CD14-positive monocyte (primary cell): ENCODE data around the gene FNDC1. TPM values are rescaled to one million over a fixed set of nuclear protein-coding genes. Genes with fewer than 3 reads are reported as not detected.

Experiments used
- DNase-seq, 3 donors: peaks; one replicate each; pipeline ENCODE4 v3.0.0-alpha.2; 2011 to 2022
- H2AFZ ChIP-seq: 2 replicates; pipeline ENCODE4 v1.6.0; 2012; ENCODE audit warnings: mild to moderate bottlenecking, low read depth, low read length, inconsistent platforms; ENCODE audit not compliant: insufficient read depth, poor library complexity, severe bottlenecking
- H3K27ac ChIP-seq, 2 donors: 1 replicate in 1 of 2; 2 replicates in 1 of 2; pipeline ENCODE4 v1.5.1; 2012 to 2013; ENCODE audit warnings: low read length in 2 of 2, control low read depth in 1 of 2, inconsistent platforms in 1 of 2, low read depth in 1 of 2, mild to moderate bottlenecking in 1 of 2
- H3K27me3 ChIP-seq, 2 donors: one replicate each; pipeline versions ENCODE4 v1.6.0 to v1.6.1; 2011 to 2013; ENCODE audit warnings: low read length in 2 of 2; ENCODE audit not compliant: control insufficient read depth in 2 of 2, insufficient read depth in 2 of 2
- H3K36me3 ChIP-seq, 2 donors: replicated peaks in 1 of 2; 1 replicate in 1 of 2; 2 replicates in 1 of 2; pipeline versions ENCODE4 v1.5.1 to v1.6.1; 2012 to 2013; ENCODE audit warnings: low read length in 2 of 2, control low read depth in 1 of 2, inconsistent platforms in 1 of 2, mild to moderate bottlenecking in 1 of 2; ENCODE audit not compliant: insufficient read depth in 2 of 2, control insufficient read depth in 1 of 2
- H3K4me1 ChIP-seq, 2 donors: 1 replicate in 1 of 2; 2 replicates in 1 of 2; pipeline versions ENCODE4 v1.5.1 to v1.6.1; 2012 to 2013; ENCODE audit warnings: low read length in 2 of 2, control low read depth in 1 of 2, inconsistent platforms in 1 of 2, mild to moderate bottlenecking in 1 of 2, moderate library complexity in 1 of 2; ENCODE audit not compliant: insufficient read depth in 2 of 2, control insufficient read depth in 1 of 2
- H3K4me2 ChIP-seq: replicated peaks from 2 replicates; pipeline ENCODE3; 2012; ENCODE audit warnings: low read length, moderate library complexity, mild to moderate bottlenecking; ENCODE audit not compliant: poor library complexity, severe bottlenecking; ENCODE audit errors: extremely low read depth
- H3K4me3 ChIP-seq, 3 experiments: fragments of 200-600 bp in 1 of 3; sonication (generic) in 1 of 3; replicated peaks in 1 of 3; 1 replicate in 2 of 3; 2 replicates in 1 of 3; pipeline ENCODE4 v1.5.1; 2011 to 2013; ENCODE audit warnings: low read length in 3 of 3, mild to moderate bottlenecking in 3 of 3, control low read depth in 2 of 3, low read depth in 2 of 3, inconsistent platforms in 1 of 3, moderate library complexity in 1 of 3
- H3K79me2 ChIP-seq: 2 replicates; pipeline ENCODE4 v1.6.0; 2012; ENCODE audit warnings: mild to moderate bottlenecking, control low read depth, inconsistent platforms, low read length, moderate library complexity; ENCODE audit not compliant: insufficient read depth
- H3K9ac ChIP-seq: 2 replicates; pipeline ENCODE4 v1.6.0; 2017; ENCODE audit warnings: low read length, mild to moderate bottlenecking; ENCODE audit not compliant: insufficient read depth, poor library complexity, severe bottlenecking
- H3K9me3 ChIP-seq, 2 donors: replicated peaks in 1 of 2; 1 replicate in 1 of 2; 2 replicates in 1 of 2; pipeline versions ENCODE4 v1.5.1 to v1.6.1; 2012 to 2013; ENCODE audit warnings: low read length in 2 of 2, control low read depth in 1 of 2; ENCODE audit not compliant: control insufficient read depth in 1 of 2, insufficient read depth in 1 of 2
- H4K20me1 ChIP-seq: 2 replicates; pipeline ENCODE4 v1.6.0; 2012; ENCODE audit warnings: mild to moderate bottlenecking, low read length, control low read depth, moderate library complexity; ENCODE audit not compliant: insufficient read depth
- H3K27ac Mint-ChIP-seq, 7 donors: one replicate each; pipeline ENCODE4 v1.8.0; 2020; ENCODE audit warnings: mild to moderate bottlenecking in 7 of 7, mixed read lengths in 7 of 7, moderate library complexity in 6 of 7, inconsistent platforms in 2 of 7
- H3K27me3 Mint-ChIP-seq, 3 donors: one replicate each; pipeline ENCODE4 v1.8.0; 2021 to 2022; ENCODE audit warnings: low read depth in 3 of 3, mild to moderate bottlenecking in 3 of 3, mixed read lengths in 3 of 3, moderate library complexity in 3 of 3, inconsistent platforms in 1 of 3
- H3K36me3 Mint-ChIP-seq, 2 donors: one replicate each; pipeline ENCODE4 v1.8.0; 2020; ENCODE audit warnings: mixed read lengths in 2 of 2, inconsistent platforms in 1 of 2, mild to moderate bottlenecking in 1 of 2
- H3K4me1 Mint-ChIP-seq: one replicate; pipeline ENCODE4 v1.8.0; 2020; ENCODE audit warnings: mild to moderate bottlenecking, mixed read lengths
- H3K4me3 Mint-ChIP-seq, 2 donors: one replicate each; pipeline ENCODE4 v1.8.0; 2020; ENCODE audit warnings: mild to moderate bottlenecking in 2 of 2, mixed read lengths in 2 of 2, moderate library complexity in 1 of 2
- H3K9me3 Mint-ChIP-seq, 7 donors: one replicate each; pipeline ENCODE4 v1.8.0; 2020 to 2022; ENCODE audit warnings: mixed read lengths in 7 of 7, mild to moderate bottlenecking in 6 of 7, moderate library complexity in 6 of 7, inconsistent platforms in 2 of 7
- WGBS: methylation state at CpG from one replicate; pipeline ENCODE4 v1.1.5; 2013; ENCODE audit warnings: missing lambda C conversion rate; ENCODE audit not compliant: insufficient coverage; 5-methylcytosine and 5-hydroxymethylcytosine counted together
- intact Hi-C, 2 donors: fragments of 100-400 bp; cut with micrococcal nuclease; formaldehyde crosslinking; loops; one replicate each; pipeline versions ENCODE4 v1.15.0 to v1.15.1; 2023
- polyA plus RNA-seq, 3 donors: library from polyadenylated mRNA; depleted of rRNA in 1 of 3; unstranded in 2 of 3; stranded (reverse) in 1 of 3; fragments of 300-500 nt in 2 of 3; fragments of >200 nt in 1 of 3; fragmentation: Illumina TruSeq in 2 of 3; gene quantifications; 1 replicate in 2 of 3; 2 replicates in 1 of 3; pipeline ENCODE4 v1.2.3, GENCODE V29; 2012 to 2021
- TF ChIP-seq, protein P1 (sequence below): fragments of 200-600 bp; IDR thresholded peaks from one replicate; pipeline ENCODE4 v1.8.0; 2022; ENCODE audit warnings: antibody characterized with exemption, mild to moderate bottlenecking

The FNDC1 gene
- polyA plus RNA-seq, 3 donors = not detected

DNA sequence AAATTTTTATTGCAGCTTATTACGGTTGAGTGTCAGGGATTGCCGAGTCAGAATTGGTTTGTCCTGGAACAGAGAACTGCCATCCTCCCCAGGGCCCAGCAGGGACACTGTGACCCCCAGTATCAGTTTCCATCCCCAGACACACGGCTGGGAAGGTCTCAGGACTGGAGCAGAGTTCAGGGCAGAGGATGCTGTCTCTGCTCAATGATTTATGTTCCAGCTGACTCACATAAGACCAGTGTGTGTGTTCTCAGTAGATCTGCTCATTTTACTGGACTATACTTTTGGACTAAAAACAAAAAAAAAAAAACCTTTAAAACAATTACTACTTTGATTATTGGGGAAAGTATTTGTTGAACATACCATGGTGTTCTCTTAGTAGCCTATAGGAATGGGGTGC, 44.2 kb downstream of the FNDC1 start:
- H3K27me3 ChIP-seq = no peaks in the 10 kb centered on the region
- no peak overlapping the region for H3K4me2 ChIP-seq
- TF ChIP-seq, protein P1, sequence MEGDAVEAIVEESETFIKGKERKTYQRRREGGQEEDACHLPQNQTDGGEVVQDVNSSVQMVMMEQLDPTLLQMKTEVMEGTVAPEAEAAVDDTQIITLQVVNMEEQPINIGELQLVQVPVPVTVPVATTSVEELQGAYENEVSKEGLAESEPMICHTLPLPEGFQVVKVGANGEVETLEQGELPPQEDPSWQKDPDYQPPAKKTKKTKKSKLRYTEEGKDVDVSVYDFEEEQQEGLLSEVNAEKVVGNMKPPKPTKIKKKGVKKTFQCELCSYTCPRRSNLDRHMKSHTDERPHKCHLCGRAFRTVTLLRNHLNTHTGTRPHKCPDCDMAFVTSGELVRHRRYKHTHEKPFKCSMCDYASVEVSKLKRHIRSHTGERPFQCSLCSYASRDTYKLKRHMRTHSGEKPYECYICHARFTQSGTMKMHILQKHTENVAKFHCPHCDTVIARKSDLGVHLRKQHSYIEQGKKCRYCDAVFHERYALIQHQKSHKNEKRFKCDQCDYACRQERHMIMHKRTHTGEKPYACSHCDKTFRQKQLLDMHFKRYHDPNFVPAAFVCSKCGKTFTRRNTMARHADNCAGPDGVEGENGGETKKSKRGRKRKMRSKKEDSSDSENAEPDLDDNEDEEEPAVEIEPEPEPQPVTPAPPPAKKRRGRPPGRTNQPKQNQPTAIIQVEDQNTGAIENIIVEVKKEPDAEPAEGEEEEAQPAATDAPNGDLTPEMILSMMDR = no peak
- DNase-seq = no peak
- 100% methylated on average over 1 of the region's 3 CpGs for WGBS
- H3K36me3 ChIP-seq = no peaks in the 10 kb centered on the region
- peaks cover 4 to 9% (median 7%) of the 10 kb centered on the region in 3 donors for H3K27me3 Mint-ChIP-seq
- intact Hi-C loops = no loop called here
- no peak overlapping the region for H3K27ac Mint-ChIP-seq
- H3K4me1 Mint-ChIP-seq = no peaks in the 10 kb centered on the region
- H3K36me3 Mint-ChIP-seq = no peaks in the 10 kb centered on the region
- H3K79me2 ChIP-seq = no peaks in the 10 kb centered on the region
- H3K9ac ChIP-seq = no peak overlapping the region
- no peak overlapping the region for H2AFZ ChIP-seq
- no peak overlapping the region for H3K27ac ChIP-seq
- H3K4me3 ChIP-seq = no peak overlapping the region
- no peak overlapping the region for H3K4me3 Mint-ChIP-seq
- peaks cover 0 to 1% (median 0%) of the 10 kb centered on the region in 7 donors for H3K9me3 Mint-ChIP-seq
- H3K9me3 ChIP-seq = no peaks in the 10 kb centered on the region
- no peaks in the 10 kb centered on the region for H4K20me1 ChIP-seq
- no peaks in the 10 kb centered on the region for H3K4me1 ChIP-seq

DNA sequence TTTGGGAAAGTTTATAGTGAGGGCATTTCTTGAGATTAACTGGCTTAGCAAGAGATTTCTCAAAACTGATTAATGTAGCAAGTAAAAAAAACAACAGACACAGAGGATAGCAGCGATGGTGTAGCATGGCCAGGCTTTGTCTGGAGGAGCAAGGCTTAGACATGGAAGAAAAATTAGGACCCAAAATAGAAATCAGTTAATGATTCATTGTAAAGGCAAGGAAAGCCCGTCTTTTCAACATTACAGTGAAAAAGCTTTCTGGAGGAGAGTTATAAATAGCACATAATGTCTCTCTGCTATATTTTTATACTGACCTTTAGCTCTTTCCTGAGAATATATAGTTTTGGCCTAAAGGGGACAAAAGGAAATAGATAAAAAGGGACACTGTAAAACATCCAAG, 45.1 kb downstream of the FNDC1 start:
- H3K9ac ChIP-seq = no peak overlapping the region
- WGBS = no CpG with 5 or more reads among the region's 2 CpGs
- no peaks in the 10 kb centered on the region for H4K20me1 ChIP-seq
- intact Hi-C loops = no loop called here
- Mint-ChIP-seq H3K4me3 (no peak overlapping the region), H3K27me3 (peaks cover 7 to 15% (median 8%) of the 10 kb centered on the region in 3 donors), H3K36me3 (no peaks in the 10 kb centered on the region), H3K9me3 (peaks cover 0 to 1% (median 0%) of the 10 kb centered on the region in 7 donors), H3K4me1 (no peaks in the 10 kb centered on the region), H3K27ac (peak overlapping the region in 1 of 7 donors; percentile 30)
- H3K4me3 ChIP-seq = no peak overlapping the region
- H3K27me3 ChIP-seq = no peaks in the 10 kb centered on the region
- H2AFZ ChIP-seq = no peak overlapping the region
- H3K79me2 ChIP-seq = no peaks in the 10 kb centered on the region
- H3K9me3 ChIP-seq = no peaks in the 10 kb centered on the region
- DNase-seq = no peak
- H3K4me1 ChIP-seq = no peaks in the 10 kb centered on the region
- no peak overlapping the region for H3K27ac ChIP-seq
- H3K36me3 ChIP-seq = no peaks in the 10 kb centered on the region
- TF ChIP-seq, protein P1 = no peak
- H3K4me2 ChIP-seq = no peak overlapping the region
